Calu3 (cell line): Measurements from ENCODE around the gene B4GALT2. TPM values are rescaled to one million over a fixed set of nuclear protein-coding genes. Genes with fewer than 3 reads are reported as not detected.

Experiments used
- BruUV-seq: library from RNA; stranded (reverse); fragments of 400-500 nt; replicated peaks from 2 replicates; lab custom pipeline; 2021; lab: Mats Ljungman, UMichigan
- CTCF ChIA-PET: fragments of 300-600 bp; sonication (Branson Sonifier 250); formaldehyde crosslinking; loops from one replicate; lab custom pipeline; 2022; ENCODE audit warnings: antibody characterized with exemption; lab: Charles Lee
- DNase-seq: peaks from one replicate; pipeline ENCODE4 v3.0.0; 2022
- H3K27ac Mint-ChIP-seq: one replicate; pipeline ENCODE4 v1.8.0; 2022; ENCODE audit warnings: mixed read lengths; ENCODE audit not compliant: unreplicated experiment
- H3K27me3 Mint-ChIP-seq: one replicate; pipeline ENCODE4 v1.8.0; 2022; ENCODE audit warnings: mixed read lengths; ENCODE audit not compliant: unreplicated experiment
- H3K36me3 Mint-ChIP-seq: one replicate; pipeline ENCODE4 v1.8.0; 2022; ENCODE audit warnings: mild to moderate bottlenecking, moderate library complexity, mixed read lengths; ENCODE audit not compliant: insufficient read depth, unreplicated experiment
- H3K4me1 Mint-ChIP-seq: one replicate; pipeline ENCODE4 v1.8.0; 2022; ENCODE audit warnings: mild to moderate bottlenecking, low read depth, mixed read lengths; ENCODE audit not compliant: unreplicated experiment
- H3K4me3 Mint-ChIP-seq: one replicate; pipeline ENCODE4 v1.8.0; 2022; ENCODE audit warnings: mild to moderate bottlenecking, low read depth, moderate library complexity, mixed read lengths; ENCODE audit not compliant: unreplicated experiment
- H3K9me3 Mint-ChIP-seq: one replicate; pipeline ENCODE4 v1.8.0; 2022; ENCODE audit warnings: low read depth, mixed read lengths; ENCODE audit not compliant: unreplicated experiment
- CTCF ChIP-seq: fragments of 200-600 bp; IDR thresholded peaks from one replicate; pipeline ENCODE4 v1.8.0; 2022; ENCODE audit warnings: antibody characterized with exemption; ENCODE audit not compliant: unreplicated experiment
- intact Hi-C: fragments of 100-400 bp; cut with micrococcal nuclease; formaldehyde crosslinking; loops from one replicate; pipeline ENCODE4 v1.10.0; 2022; ENCODE audit not compliant: unreplicated experiment
- total RNA-seq: library from RNA; stranded (reverse); gene quantifications from 2 replicates; pipeline ENCODE4 v1.2.3, GENCODE V29; 2022

B4GALT2 gene
- total RNA-seq, 1 experiment from 2014 or later = 50.9 TPM

- Mint-ChIP-seq H3K9me3 (peaks cover 2% of the 10 kb centered on the region), H3K27ac (peak overlapping the region; percentile 48), H3K36me3 (peaks cover 19% of the 10 kb centered on the region), H3K4me3 (no peak overlapping the region), H3K4me1 (peaks cover 6% of the 10 kb centered on the region), H3K27me3 (no peaks in the 10 kb centered on the region)
- intact Hi-C loops = loop anchor here (5.0 kb wide), 1 partner anchor 80 kb away; no protein-coding TSS in a partner anchor
- no peak for DNase-seq
- TF ChIP-seq CTCF = no peak
- CTCF ChIA-PET = interaction anchor here (5.0 kb wide), 1 partner anchor 167 kb away, joined by 193 read pairs; no protein-coding TSS in a partner anchor
- no TSS peak for BruUV-seq
These were observed 47.0 kb upstream of the B4GALT2 start for GRCh38 chr1:43931711-43932660.

- Mint-ChIP-seq H3K36me3 (peaks cover 19% of the 10 kb centered on the region), H3K27ac (no peak overlapping the region), H3K4me3 (peak overlapping the region; percentile 66), H3K4me1 (peaks cover 6% of the 10 kb centered on the region), H3K27me3 (no peaks in the 10 kb centered on the region), H3K9me3 (peaks cover 2% of the 10 kb centered on the region)
- TSS peak; percentile 23 for BruUV-seq
- DNase-seq = no peak
- intact Hi-C loops = loop anchor here (5.0 kb wide), 1 partner anchor 81 kb away; no protein-coding TSS in a partner anchor
- TF ChIP-seq CTCF = no peak
- CTCF ChIA-PET = interaction anchor here (1.5 to 5.0 kb wide), 2 partner anchors 150 to 168 kb away, joined by 5 to 193 read pairs; no protein-coding TSS in a partner anchor
These were observed 46.1 kb upstream of the B4GALT2 start for GRCh38 chr1:43932786-43933385.

GRCh38 chr1:43933386-43934100 lies 45.5 kb upstream of the B4GALT2 start, which contains the start of gene ARTN:
ARTN (plus strand) TSS chr1:43933801; CDS start chr1:43935657, 1,856 bp downstream.
- Mint-ChIP-seq H3K27ac (peak within 1 kb of the TSS; percentile 48), H3K27me3 (no peaks in the 10 kb centered on the region), H3K4me3 (peak within 1 kb of the TSS; percentile 66), H3K4me1 (peaks cover 6% of the 10 kb centered on the region), H3K36me3 (peaks cover 19% of the 10 kb centered on the region), H3K9me3 (peaks cover 2% of the 10 kb centered on the region)
- intact Hi-C loops = loop anchor here (1.0 to 5.0 kb wide), 2 partner anchors 81 to 170 kb away; no protein-coding TSS in a partner anchor
- no TSS peak for BruUV-seq
- peak; percentile 63 for DNase-seq
- no peak for TF ChIP-seq CTCF
- CTCF ChIA-PET = interaction anchor here (0.5 to 5.0 kb wide), 10 partner anchors 12 to 1685 kb away, joined by 3 to 193 read pairs (median 7); partner anchors contain the start of gene IPO13
